Common myeloid progenitor, CD34-positive (primary cell): ENCODE measurements around the gene GNGT1. TPM values are rescaled to one million over a fixed set of nuclear protein-coding genes. Genes with fewer than 3 reads are reported as not detected.

Experiments
- CTCF ChIA-PET: fragments of 350-600 bp; sonication (Branson Sonifier 250); formaldehyde crosslinking; loops from one replicate; lab custom pipeline; 2021; ENCODE audit warnings: antibody characterized with exemption; lab: Charles Lee
- POLR2A ChIA-PET: fragments of 350-600 bp; sonication (Branson Sonifier 250); formaldehyde crosslinking; loops from one replicate; lab custom pipeline; 2021; ENCODE audit warnings: antibody characterized with exemption; lab: Charles Lee
- DNase-seq, 3 donors: peaks; one replicate each; pipeline versions ENCODE4 v3.0.0 to v3.0.0-alpha.2; 2013
- H3K27ac ChIP-seq, 2 experiments: 1 replicate in 1 of 2; 2 replicates in 1 of 2; pipeline ENCODE4 v1.7.0; 2013; ENCODE audit warnings: inconsistent platforms in 2 of 2, low read length in 2 of 2, mild to moderate bottlenecking in 2 of 2, low read depth in 1 of 2, moderate library complexity in 1 of 2; ENCODE audit not compliant: severe bottlenecking in 2 of 2, insufficient read depth in 1 of 2, poor library complexity in 1 of 2
- H3K27me3 ChIP-seq, 5 experiments: replicated peaks in 2 of 5; 1 replicate in 3 of 5; 2 replicates in 2 of 5; pipeline versions ENCODE4 v1.6.1 to v1.7.0; 2013; ENCODE audit warnings: low read length in 4 of 5, mild to moderate bottlenecking in 2 of 5, moderate library complexity in 2 of 5, inconsistent platforms in 1 of 5; ENCODE audit not compliant: insufficient read depth in 5 of 5, control insufficient read depth in 4 of 5
- H3K36me3 ChIP-seq, 4 experiments: 1 replicate in 2 of 4; 2 replicates in 2 of 4; pipeline versions ENCODE4 v1.6.1 to v1.7.0; 2013; ENCODE audit warnings: low read length in 3 of 4, control low read depth in 1 of 4, mild to moderate bottlenecking in 1 of 4; ENCODE audit not compliant: control insufficient read depth in 4 of 4, insufficient read depth in 4 of 4
- H3K4me1 ChIP-seq, 4 experiments: 1 replicate in 3 of 4; 2 replicates in 1 of 4; pipeline versions ENCODE4 v1.6.1 to v1.7.1; 2013; ENCODE audit warnings: low read length in 3 of 4, mild to moderate bottlenecking in 3 of 4, control low read depth in 1 of 4, inconsistent platforms in 1 of 4, moderate library complexity in 1 of 4; ENCODE audit not compliant: control insufficient read depth in 4 of 4, insufficient read depth in 4 of 4; ENCODE audit errors: control extremely low read depth in 1 of 4
- H3K4me3 ChIP-seq, 7 experiments: 1 replicate in 4 of 7; 2 replicates in 3 of 7; pipeline versions ENCODE4 v1.5.1 to v1.7.0; 2013; ENCODE audit warnings: mild to moderate bottlenecking in 7 of 7, low read length in 6 of 7, moderate library complexity in 6 of 7, inconsistent platforms in 2 of 7, low read depth in 2 of 7, control low read depth in 1 of 7; ENCODE audit not compliant: insufficient read depth in 4 of 7, control insufficient read depth in 1 of 7; ENCODE audit errors: extremely low read depth in 1 of 7
- H3K9me3 ChIP-seq, 5 experiments: 1 replicate in 4 of 5; 2 replicates in 1 of 5; pipeline versions ENCODE4 v1.6.1 to v1.7.1; 2013; ENCODE audit warnings: low read length in 4 of 5, mild to moderate bottlenecking in 2 of 5, inconsistent platforms in 1 of 5, low read depth in 1 of 5, moderate library complexity in 1 of 5; ENCODE audit not compliant: control insufficient read depth in 4 of 5, insufficient read depth in 2 of 5; ENCODE audit errors: control extremely low read depth in 1 of 5
- WGBS: methylation state at CpG from one replicate; pipeline ENCODE4 v1.1.5; 2013; ENCODE audit not compliant: insufficient coverage; 5-methylcytosine and 5-hydroxymethylcytosine counted together
- polyA plus RNA-seq: library from polyadenylated mRNA; unstranded; fragments of 120-200 nt; gene quantifications from one replicate; pipeline ENCODE4 v1.2.1, GENCODE V29; 2013

The GNGT1 gene
- polyA plus RNA-seq, result not detected

DNA sequence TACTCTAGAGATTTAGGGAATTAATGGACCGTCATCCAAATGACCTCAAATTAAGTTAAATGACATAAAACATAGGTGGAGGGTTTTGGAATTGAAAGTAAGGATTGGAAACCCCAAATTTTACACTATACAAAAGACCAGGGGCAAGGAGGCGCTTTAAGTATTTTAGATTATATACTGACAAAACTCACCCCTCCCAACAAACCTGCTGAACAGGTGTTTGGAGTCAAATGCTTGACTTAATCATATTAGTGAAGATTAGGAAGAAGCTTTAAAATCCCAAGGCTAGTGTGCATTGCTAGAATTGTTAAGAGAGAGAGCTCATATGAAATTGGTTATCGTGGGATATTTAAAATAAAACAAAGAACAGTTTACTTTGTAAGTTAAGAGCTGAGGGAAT is at the start of gene GNGT1:
GNGT1 (plus strand) TSS at position 301 of the 400 bp plus-strand sequence. CDS start 180 bp downstream, outside the sequence.
- no peaks in the 10 kb centered on the region for H3K4me1 ChIP-seq
- H3K9me3 ChIP-seq, result no peaks in the 10 kb centered on the region
- H3K4me3 ChIP-seq, result no peak within 1 kb of the TSS
- POLR2A ChIA-PET, result no interaction called here
- CTCF ChIA-PET, result interaction anchor here (0.9 to 1.2 kb wide), 3 partner anchors 106 to 181 kb away, joined by 3 to 5 read pairs (median 3); no protein-coding TSS in a partner anchor
- WGBS, result 100% methylated on average over 1 of the region's 3 CpGs
- H3K27ac ChIP-seq, result no peak within 1 kb of the TSS
- no peaks in the 10 kb centered on the region for H3K36me3 ChIP-seq
- no peak for DNase-seq
- H3K27me3 ChIP-seq, result peaks cover 0 to 54% (median 20%) of the 10 kb centered on the region in 5 experiments

DNA sequence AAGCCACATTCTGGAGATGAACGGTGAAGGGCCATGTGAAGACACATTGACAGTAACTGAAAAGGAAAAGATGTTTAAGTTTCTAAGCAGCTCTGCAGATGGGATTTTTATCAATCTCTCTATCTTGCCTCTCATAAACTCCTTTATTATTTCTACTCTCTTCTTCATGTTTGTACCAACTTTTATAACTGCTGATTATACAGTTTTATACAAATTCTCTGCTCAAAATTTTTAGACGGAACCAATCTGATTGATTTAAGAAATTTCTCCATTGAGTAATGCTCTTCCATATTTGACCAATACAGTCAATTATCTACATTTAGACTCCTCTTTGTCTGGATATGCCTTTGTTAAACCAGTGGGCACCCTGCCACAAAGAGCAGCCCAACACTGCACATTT is 47.5 kb upstream of the GNGT1 start:
- Histone ChIP-seq H3K9me3 (no peaks in the 10 kb centered on the region), H3K4me1 (no peaks in the 10 kb centered on the region), H3K4me3 (no peak overlapping the region), H3K27ac (no peak overlapping the region), H3K36me3 (no peaks in the 10 kb centered on the region), H3K27me3 (peaks cover 0 to 28% (median 6%) of the 10 kb centered on the region in 5 experiments)
- no peak for DNase-seq
- ChIA-PET POLR2A (no interaction called here), CTCF (no interaction called here)
- 100% methylated on average over 1 of the region's 2 CpGs for WGBS

DNA sequence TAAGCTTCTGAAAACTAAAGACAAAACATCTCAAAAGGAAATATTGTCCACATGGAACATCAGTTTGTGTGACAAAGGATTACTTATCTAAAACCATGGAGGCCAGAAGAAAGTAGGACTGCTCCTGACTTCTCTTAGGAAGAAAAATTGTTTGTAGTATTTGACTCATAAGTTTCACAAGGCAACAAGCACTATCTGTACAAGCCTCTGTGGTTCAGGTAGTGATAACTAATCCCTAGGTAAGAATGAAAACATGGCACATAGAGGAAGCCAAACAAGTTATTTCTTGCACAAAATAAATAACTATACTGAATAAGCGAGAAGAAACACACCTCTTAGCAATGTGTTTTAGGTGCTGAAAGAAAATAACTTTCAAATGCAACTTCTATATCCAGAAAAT is 46.1 kb upstream of the GNGT1 start:
- H3K27ac ChIP-seq, result no peak overlapping the region
- no peaks in the 10 kb centered on the region for H3K9me3 ChIP-seq
- ChIA-PET CTCF (no interaction called here), POLR2A (no interaction called here)
- H3K4me3 ChIP-seq, result no peak overlapping the region
- DNase-seq, result no peak
- H3K27me3 ChIP-seq, result peaks cover 0 to 22% (median 6%) of the 10 kb centered on the region in 5 experiments
- no CpG with 5 or more reads among the region's 1 CpG for WGBS
- no peaks in the 10 kb centered on the region for H3K4me1 ChIP-seq
- H3K36me3 ChIP-seq, result no peaks in the 10 kb centered on the region

DNA sequence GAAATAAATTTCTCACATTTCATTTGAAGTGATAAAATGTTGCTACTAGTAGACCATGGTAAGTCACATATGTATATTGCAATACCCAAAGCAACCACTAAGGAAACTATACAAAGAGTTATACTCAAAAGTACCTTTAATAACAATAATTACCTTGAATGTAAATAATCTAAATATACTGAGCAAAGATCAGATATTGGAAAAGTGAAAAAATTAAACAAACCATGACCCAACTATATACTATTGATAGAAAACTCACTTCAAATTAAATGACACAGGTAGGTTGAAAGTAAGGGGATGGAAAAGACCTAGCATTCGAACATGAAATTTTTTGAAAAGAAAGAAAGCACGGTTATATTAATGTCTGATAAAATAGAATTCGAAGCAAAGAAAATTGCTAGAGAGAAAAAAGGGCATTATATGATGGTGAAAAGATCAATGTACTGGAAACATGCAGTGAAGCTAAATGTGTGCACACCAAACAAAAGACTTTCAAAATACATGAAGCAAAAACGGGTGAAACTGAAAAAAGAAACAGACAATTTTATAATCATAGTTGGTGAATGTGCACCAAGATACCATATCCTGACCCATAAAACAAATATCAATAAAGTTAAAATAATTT is 44.9 kb upstream of the GNGT1 start:
- Histone ChIP-seq H3K27ac (no peak overlapping the region), H3K4me1 (no peaks in the 10 kb centered on the region), H3K4me3 (no peak overlapping the region), H3K9me3 (no peaks in the 10 kb centered on the region), H3K36me3 (no peaks in the 10 kb centered on the region), H3K27me3 (peaks cover 0 to 21% (median 6%) of the 10 kb centered on the region in 5 experiments)
- 96% methylated on average over 3 of the region's 4 CpGs for WGBS
- ChIA-PET CTCF (interaction anchor here (0.6 kb wide), 1 partner anchor 25 kb away, joined by 3 read pairs; no protein-coding TSS in a partner anchor), POLR2A (no interaction called here)
- peak in 1 of 3 donors; percentile 3 for DNase-seq

DNA sequence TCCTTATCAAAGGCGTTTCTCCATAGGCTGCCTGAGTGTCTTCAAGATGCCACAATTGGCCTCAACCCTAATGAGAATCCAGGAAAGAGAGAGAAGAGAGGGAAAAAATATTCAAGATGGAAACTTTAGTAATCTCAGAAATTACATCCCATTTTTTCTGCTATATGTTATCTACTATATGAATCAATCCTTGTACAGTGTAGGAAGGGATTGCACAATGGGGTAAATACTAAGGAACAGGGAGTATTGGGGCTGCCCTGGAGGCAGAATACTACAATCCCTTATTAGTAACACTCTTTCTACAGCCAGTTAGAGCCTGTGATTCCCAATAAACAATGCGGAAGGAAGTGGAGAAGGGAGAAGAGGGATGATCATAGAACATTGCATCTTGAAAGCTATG is 43.7 kb upstream of the GNGT1 start:
- WGBS, result no CpG with 5 or more reads among the region's 2 CpGs
- Histone ChIP-seq H3K27ac (no peak overlapping the region), H3K9me3 (no peaks in the 10 kb centered on the region), H3K4me3 (no peak overlapping the region), H3K27me3 (peaks cover 0 to 21% (median 6%) of the 10 kb centered on the region in 5 experiments), H3K4me1 (no peaks in the 10 kb centered on the region), H3K36me3 (no peaks in the 10 kb centered on the region)
- no peak for DNase-seq
- POLR2A ChIA-PET, result no interaction called here
- CTCF ChIA-PET, result no interaction called here

DNA sequence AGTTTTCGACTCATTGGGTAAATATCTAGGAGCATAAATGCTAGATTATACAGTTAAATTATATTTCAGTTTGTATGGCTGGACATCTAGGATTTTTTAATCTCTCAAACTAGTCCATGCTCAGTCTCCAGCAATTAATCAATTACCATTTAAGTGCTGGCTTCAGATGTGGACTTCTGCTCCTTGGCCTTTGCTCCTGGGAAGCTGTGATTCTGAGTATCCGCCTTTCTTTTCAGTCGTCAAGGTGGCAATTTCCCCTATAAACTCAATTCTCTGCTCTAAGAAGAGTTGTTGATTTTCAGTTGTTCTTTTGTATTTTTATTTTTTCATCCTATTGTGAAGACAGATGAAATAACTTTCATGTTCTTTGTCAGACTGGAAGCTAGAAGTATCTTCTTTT is 39.5 kb upstream of the GNGT1 start:
- ChIA-PET CTCF (no interaction called here), POLR2A (no interaction called here)
- Histone ChIP-seq H3K36me3 (no peaks in the 10 kb centered on the region), H3K4me1 (no peaks in the 10 kb centered on the region), H3K9me3 (no peaks in the 10 kb centered on the region), H3K27me3 (peaks cover 0 to 7% (median 2%) of the 10 kb centered on the region in 5 experiments), H3K27ac (no peak overlapping the region), H3K4me3 (no peak overlapping the region)
- DNase-seq, result no peak
- no CpG with 5 or more reads among the region's 3 CpGs for WGBS

DNA sequence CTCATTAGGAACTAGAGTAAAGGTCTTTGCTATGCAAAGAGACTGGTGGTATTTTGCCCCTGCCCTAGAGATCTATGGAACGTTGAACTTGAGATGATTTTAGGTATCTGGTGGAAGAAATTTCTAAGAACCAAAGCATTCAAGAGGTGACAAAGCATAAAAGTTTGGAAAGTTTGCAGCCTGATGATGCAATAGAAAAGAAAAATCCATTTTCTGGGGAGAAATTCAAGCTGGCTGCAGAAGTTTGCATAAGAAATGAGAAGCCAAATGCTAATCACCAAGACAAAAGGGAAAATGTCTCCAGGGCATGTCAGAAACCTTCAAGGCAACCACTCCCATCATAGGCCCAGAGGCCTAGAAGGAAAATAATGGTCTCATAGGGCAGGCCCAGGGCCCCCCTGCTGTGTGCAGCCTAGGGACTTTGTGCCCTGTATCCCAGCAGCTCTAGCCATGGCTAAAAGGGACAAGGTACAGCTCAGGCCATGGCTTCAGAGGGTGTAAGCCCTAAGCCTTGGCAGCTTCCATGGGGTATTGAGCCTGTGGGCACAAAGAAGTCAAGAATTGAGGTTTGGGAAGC is 32.3 kb upstream of the GNGT1 start:
- Histone ChIP-seq H3K27me3 (no peaks in the 10 kb centered on the region), H3K36me3 (no peaks in the 10 kb centered on the region), H3K27ac (no peak overlapping the region), H3K4me1 (no peaks in the 10 kb centered on the region), H3K9me3 (peaks cover 0 to 2% (median 0%) of the 10 kb centered on the region in 5 experiments), H3K4me3 (no peak overlapping the region)
- ChIA-PET POLR2A (no interaction called here), CTCF (no interaction called here)
- no peak for DNase-seq
- no CpG with 5 or more reads among the region's 1 CpG for WGBS
